Hepatocyte (in vitro differentiated cells): Measurements from ENCODE around the gene TMEM240.

Experiments
- EZH2phosphoT487 ChIP-seq: fragments of 200-600 bp; sonication (generic); IDR thresholded peaks from one replicate; pipeline ENCODE4 v1.6.1; 2018; ENCODE audit warnings: antibody characterized with exemption, mild to moderate bottlenecking, low read depth, moderate library complexity; ENCODE audit not compliant: unreplicated experiment, severe bottlenecking
- TF ChIP-seq, protein P1 (sequence below): fragments of 200-600 bp; sonication (generic); IDR thresholded peaks from 2 replicates; pipeline ENCODE4 v1.5.1; 2016; ENCODE audit warnings: antibody characterized with exemption, mild to moderate bottlenecking; ENCODE audit not compliant: poor library complexity

DNA sequence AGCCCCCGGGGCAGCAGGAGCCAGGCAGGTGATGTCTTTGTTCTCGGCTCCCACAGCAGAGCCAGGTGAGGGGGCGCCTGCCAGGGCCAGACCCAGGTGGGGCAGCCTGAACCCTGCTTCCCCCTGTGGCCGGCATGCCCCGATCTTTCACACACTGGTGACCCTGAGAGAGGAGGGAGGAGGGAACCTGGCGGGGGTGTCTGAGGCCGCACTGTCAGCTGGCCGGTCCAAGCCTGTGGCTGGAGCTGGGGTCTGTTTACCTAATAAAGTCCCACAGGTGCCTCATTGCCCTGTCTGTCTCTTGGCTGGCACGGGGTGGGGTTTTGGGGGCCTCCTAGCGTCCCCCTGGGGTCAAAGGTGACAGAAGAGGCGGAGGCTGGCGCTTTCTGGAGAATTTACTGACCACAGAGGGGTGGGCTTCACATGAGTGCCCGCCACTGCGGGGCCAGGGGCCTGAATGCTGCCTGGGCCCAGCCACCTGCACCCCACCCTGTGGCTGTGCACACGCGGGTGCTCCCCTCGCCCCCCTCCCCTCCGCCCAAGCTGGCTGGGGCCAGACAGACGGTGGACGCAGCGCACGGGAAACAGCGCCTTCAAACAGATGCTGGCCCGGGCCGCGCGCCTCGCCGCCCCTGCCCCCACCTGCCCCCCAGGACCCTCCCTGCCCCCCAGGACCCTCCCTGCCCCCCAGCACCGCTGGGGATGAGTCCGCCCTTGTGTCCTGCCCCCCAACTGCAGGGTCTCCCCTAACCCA, 5.8 kb downstream of the TMEM240 start:
- TF ChIP-seq, protein P1, sequence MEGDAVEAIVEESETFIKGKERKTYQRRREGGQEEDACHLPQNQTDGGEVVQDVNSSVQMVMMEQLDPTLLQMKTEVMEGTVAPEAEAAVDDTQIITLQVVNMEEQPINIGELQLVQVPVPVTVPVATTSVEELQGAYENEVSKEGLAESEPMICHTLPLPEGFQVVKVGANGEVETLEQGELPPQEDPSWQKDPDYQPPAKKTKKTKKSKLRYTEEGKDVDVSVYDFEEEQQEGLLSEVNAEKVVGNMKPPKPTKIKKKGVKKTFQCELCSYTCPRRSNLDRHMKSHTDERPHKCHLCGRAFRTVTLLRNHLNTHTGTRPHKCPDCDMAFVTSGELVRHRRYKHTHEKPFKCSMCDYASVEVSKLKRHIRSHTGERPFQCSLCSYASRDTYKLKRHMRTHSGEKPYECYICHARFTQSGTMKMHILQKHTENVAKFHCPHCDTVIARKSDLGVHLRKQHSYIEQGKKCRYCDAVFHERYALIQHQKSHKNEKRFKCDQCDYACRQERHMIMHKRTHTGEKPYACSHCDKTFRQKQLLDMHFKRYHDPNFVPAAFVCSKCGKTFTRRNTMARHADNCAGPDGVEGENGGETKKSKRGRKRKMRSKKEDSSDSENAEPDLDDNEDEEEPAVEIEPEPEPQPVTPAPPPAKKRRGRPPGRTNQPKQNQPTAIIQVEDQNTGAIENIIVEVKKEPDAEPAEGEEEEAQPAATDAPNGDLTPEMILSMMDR, result no peak
- no peak for TF ChIP-seq EZH2phosphoT487
